Lower leg skin (tissue), 4 donors: ENCODE data around the gene CCDC47. TPM values are rescaled to one million over a fixed set of nuclear protein-coding genes. Genes with fewer than 3 reads are reported as not detected.
A peak's percentile ranks its signal among the peaks of the same experiment; 100 is the strongest.

Experiments
- DNase-seq, 2 donors: peaks; one replicate each; pipeline ENCODE4 v3.0.0-alpha.2; 2019; ENCODE audit warnings: low spot score in 2 of 2
- H3K4me3 ChIP-seq: fragments of 200-600 bp; sonication (generic); 2 replicates; pipeline ENCODE4 v1.5.1; 2017; ENCODE audit warnings: mild to moderate bottlenecking, low read depth; ENCODE audit not compliant: poor library complexity, severe bottlenecking
- POLR2A ChIP-seq, 2 donors: fragments of 450-650 bp; IDR thresholded peaks; one replicate each; pipeline ENCODE4 v1.6.1; 2016 to 2017; ENCODE audit warnings: antibody characterized with exemption in 2 of 2, mild to moderate bottlenecking in 1 of 2, moderate library complexity in 1 of 2
- WGBS, 2 donors: methylation state at CpG; one replicate each; pipeline ENCODE4 v1.1.5; 2018; 5-methylcytosine and 5-hydroxymethylcytosine counted together
- intact Hi-C: fragments of 100-400 bp; cut with DNase I; formaldehyde crosslinking; loops from one replicate; pipeline ENCODE4 v1.15.0; 2023; ENCODE audit warnings: low total_unique reads
- total RNA-seq, 4 donors: library from RNA; depleted of rRNA; stranded (reverse); fragments of >200 nt; gene quantifications; one replicate each; pipeline ENCODE4 v1.1.0, GENCODE V29; 2016
- TF ChIP-seq, protein P1 (sequence below), 3 donors: fragments of 450-650 bp; IDR thresholded peaks; one replicate each; pipeline ENCODE4 v1.5.1; 2016; ENCODE audit warnings: antibody characterized with exemption in 3 of 3, mild to moderate bottlenecking in 3 of 3, moderate library complexity in 2 of 3

CCDC47 gene, protein sequence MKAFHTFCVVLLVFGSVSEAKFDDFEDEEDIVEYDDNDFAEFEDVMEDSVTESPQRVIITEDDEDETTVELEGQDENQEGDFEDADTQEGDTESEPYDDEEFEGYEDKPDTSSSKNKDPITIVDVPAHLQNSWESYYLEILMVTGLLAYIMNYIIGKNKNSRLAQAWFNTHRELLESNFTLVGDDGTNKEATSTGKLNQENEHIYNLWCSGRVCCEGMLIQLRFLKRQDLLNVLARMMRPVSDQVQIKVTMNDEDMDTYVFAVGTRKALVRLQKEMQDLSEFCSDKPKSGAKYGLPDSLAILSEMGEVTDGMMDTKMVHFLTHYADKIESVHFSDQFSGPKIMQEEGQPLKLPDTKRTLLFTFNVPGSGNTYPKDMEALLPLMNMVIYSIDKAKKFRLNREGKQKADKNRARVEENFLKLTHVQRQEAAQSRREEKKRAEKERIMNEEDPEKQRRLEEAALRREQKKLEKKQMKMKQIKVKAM
- total RNA-seq = 10 to 100 TPM; 48.7 to 71.9 (median 59.5) TPM

DNA sequence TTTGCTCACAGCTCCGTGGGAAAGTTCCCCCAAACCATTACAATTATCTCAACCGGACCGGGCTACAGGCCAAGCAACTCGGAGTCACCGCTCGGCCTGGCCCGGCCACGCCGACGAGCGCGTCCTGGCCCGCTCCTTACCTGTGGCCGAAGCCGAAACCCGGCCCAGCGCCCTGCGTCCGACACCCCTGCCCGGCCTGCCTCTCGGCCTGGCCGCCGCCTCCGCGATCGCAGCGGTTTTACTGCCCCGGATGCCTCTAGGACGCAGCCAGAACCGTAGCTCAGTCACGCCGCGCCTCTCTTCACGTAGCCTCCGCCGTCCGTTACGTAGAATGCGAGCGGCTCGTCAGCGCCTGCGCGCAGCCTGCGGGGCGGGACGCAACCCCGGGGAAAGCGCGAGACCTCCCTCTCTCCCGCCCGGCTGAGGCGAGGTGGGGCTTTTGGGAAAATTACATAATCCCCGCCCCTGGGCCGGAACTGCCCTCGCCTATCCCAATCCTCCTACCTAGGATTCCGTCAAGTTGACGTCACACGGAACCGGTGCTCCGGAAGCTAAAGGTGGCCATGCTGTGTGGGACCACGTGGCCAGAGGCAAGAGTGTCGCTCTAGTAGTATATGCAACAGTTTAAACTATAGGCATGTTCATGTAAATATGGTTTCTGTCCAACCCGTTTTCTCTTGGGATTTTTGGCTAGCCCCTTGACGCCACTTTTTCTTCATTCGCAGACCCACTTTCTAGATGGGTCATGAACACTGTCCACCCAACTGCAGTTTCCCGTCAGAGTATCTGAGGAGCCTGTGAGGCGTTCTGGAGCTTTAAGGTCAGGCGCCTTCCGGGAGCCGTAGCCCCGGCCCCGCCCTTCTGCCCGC is at the start of gene CCDC47:
Gene CCDC47, minus strand, starts transcription at position 326 of the 869 bp plus-strand sequence. CDS start 7,422 bp downstream, outside the sequence.
- DNase-seq = peak; percentile 99 to 100
- intact Hi-C loops = no loop called here
- WGBS, 2 donors = 0 to 1% methylated on average over 62 to 66 of the region's 74 CpGs
- peak within 1 kb of the TSS; percentile 86 for H3K4me3 ChIP-seq
- TF ChIP-seq, protein P1, sequence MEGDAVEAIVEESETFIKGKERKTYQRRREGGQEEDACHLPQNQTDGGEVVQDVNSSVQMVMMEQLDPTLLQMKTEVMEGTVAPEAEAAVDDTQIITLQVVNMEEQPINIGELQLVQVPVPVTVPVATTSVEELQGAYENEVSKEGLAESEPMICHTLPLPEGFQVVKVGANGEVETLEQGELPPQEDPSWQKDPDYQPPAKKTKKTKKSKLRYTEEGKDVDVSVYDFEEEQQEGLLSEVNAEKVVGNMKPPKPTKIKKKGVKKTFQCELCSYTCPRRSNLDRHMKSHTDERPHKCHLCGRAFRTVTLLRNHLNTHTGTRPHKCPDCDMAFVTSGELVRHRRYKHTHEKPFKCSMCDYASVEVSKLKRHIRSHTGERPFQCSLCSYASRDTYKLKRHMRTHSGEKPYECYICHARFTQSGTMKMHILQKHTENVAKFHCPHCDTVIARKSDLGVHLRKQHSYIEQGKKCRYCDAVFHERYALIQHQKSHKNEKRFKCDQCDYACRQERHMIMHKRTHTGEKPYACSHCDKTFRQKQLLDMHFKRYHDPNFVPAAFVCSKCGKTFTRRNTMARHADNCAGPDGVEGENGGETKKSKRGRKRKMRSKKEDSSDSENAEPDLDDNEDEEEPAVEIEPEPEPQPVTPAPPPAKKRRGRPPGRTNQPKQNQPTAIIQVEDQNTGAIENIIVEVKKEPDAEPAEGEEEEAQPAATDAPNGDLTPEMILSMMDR (IDR thresholded peaks at IDR 0.05) = no peak
- peak in 1 of 2 donors; percentile 83 for TF ChIP-seq POLR2A (IDR thresholded peaks at IDR 0.05)

DNA sequence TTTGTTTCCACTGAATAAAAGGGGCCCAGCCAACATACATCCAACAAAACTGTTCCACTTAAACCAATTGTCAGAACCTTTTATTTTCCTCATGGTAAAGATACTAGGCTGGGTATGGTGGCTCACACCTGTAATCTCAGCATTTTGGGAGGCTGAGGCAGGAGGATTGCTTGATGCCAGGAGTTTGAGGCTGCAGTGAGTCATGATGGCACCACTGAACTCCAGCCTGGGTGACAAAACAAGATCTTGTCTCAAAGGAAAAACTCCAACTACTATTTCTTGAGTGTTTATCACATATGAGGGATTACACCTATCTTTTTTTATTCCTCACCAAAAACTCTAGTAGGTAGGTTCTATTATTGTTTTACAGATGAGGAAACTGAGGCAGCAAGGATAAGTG is 49.1 kb upstream of the CCDC47 start:
- no peak for DNase-seq
- TF ChIP-seq POLR2A (IDR thresholded peaks at IDR 0.05) = no peak
- TF ChIP-seq, protein P1 (IDR thresholded peaks at IDR 0.05) = no peak
- H3K4me3 ChIP-seq = no peak overlapping the region
- intact Hi-C loops = loop anchor here (5.0 kb wide), 1 partner anchor 35 kb away; no protein-coding TSS in a partner anchor

DNA sequence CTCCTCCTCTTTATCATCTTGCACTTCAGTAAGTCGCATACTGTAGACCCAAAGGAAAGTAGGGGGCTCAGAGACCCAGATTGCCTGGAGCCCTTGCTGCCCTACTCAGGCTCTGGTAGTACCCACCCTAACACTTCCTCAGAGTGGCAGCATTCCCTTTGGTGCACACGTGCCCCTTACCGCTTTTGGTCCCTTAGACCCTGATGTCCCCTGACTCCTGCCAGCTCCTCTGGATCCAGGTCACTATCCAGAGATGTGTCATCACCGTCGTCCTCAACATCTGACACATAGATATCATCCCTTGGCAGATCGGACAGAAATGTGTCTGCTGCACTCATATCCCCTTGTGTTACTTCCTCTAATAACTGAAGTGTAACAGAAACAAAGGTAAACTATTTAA is 48.4 kb upstream of the CCDC47 start:
- H3K4me3 ChIP-seq = no peak overlapping the region
- no peak for TF ChIP-seq POLR2A (IDR thresholded peaks at IDR 0.05)
- TF ChIP-seq, protein P1 (IDR thresholded peaks at IDR 0.05) = no peak
- intact Hi-C loops = loop anchor here (5.0 kb wide), 1 partner anchor 35 kb away; no protein-coding TSS in a partner anchor
- 73 to 81% methylated on average over 6 of the region's 6 CpGs for WGBS, 2 donors
- DNase-seq = no peak

DNA sequence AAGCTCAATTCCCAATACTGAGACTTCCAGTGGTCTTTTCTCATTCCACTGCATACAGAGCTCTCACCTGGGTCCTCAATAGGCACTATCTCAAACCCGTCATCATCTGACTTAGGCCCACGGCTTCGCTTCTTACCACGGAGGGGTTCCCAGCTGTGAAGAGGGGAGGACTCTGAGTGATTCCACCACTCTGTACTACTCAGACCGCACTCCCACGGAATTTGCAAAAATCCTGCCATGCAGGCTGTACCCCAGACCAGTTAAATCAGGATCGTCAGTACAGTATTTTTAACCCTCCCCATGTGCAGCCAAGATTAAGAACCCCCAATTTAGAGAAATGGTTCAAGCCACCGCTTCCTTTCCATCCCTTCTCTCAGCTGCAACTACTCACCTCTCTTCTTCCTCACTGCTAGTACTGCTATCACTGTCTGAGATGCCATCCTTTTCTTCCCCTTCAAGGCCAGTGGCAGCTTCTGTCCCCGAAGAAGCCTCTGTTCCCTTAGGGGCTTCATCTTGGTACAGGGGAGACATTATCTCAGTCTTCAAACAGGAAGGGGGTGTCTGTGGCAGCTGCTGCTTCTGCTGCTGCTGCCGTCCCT is 47.7 kb upstream of the CCDC47 start:
- WGBS, 2 donors = 83 to 85% methylated on average over 10 of the region's 10 CpGs
- intact Hi-C loops = loop anchor here (5.0 kb wide), 1 partner anchor 34 kb away; no protein-coding TSS in a partner anchor
- no peak for TF ChIP-seq POLR2A (IDR thresholded peaks at IDR 0.05)
- TF ChIP-seq, protein P1 (IDR thresholded peaks at IDR 0.05) = no peak
- no peak for DNase-seq
- H3K4me3 ChIP-seq = no peak overlapping the region
